Measurements from ENCODE around the gene CEP112. TPM values are rescaled to one million over a fixed set of nuclear protein-coding genes. Genes with fewer than 3 reads are reported as not detected.

The CEP112 gene
- total and polyA plus RNA-seq, 2 of the 8 experiments (the other 6 are each of a cell fraction or from before 2014, with no cell fraction given): 0.62 to 3.1 TPM

GRCh38 chr17:66000216-66000615 is 191.7 kb downstream of the CEP112 start (continued):
- TF ChIP-seq CHD7 (IDR thresholded peaks at IDR 0.05; ENCODE audit: insufficient replicate concordance, low read length) (no peak), JUN (IDR thresholded peaks at IDR 0.05; ENCODE audit: low read depth, low read length) (no peak), KDM5A (IDR thresholded peaks at IDR 0.05; ENCODE audit: low read length) (no peak), CBX5 (IDR thresholded peaks at IDR 0.05; ENCODE audit: low read depth, low read length) (no peak), NRF1 (IDR thresholded peaks at IDR 0.05; ENCODE audit: low read depth, low read length) (no peak), RAD21 (IDR thresholded peaks at IDR 0.05 in 1 of 2, conservative IDR thresholded peaks at IDR 0.05 in 1 of 2; ENCODE audit: low read depth in 2 of 2, low read length in 2 of 2) (no peak), TAF1 (IDR thresholded peaks at IDR 0.05; ENCODE audit: low read depth, low read length) (no peak)

All from H1 (cell line).